ENCODE data around the gene HCN2. TPM values are rescaled to one million over a fixed set of nuclear protein-coding genes. Genes with fewer than 3 reads are reported as not detected.

HCN2 gene
- total and polyA plus RNA-seq, 2 of the 13 experiments (the other 11 are each of a cell fraction or from before 2014, with no cell fraction given): 0.01 TPM; not detected in 1

- 0% methylated on average over 9 of the region's 20 CpGs for WGBS (ENCODE audit: low lambda C conversion rate)
- TF ChIP-seq SMARCE1 (IDR thresholded peaks at IDR 0.05; ENCODE audit: borderline replicate concordance): no peak
- TF ChIP-seq IRX3 (CRISPR knock-in tag; IDR thresholded peaks at IDR 0.05; ENCODE audit: borderline replicate concordance, low read depth): peak; percentile 40; the same call in 1 of the 2 replicates
- TF ChIP-seq ZBTB42 (CRISPR knock-in tag; IDR thresholded peaks at IDR 0.05): no peak
- peak; percentile 92; the same call in 1 of the 2 replicates for TF ChIP-seq ZNF788 (CRISPR knock-in tag; IDR thresholded peaks at IDR 0.05; ENCODE audit: borderline replicate concordance)
- TF ChIP-seq, protein P1, sequence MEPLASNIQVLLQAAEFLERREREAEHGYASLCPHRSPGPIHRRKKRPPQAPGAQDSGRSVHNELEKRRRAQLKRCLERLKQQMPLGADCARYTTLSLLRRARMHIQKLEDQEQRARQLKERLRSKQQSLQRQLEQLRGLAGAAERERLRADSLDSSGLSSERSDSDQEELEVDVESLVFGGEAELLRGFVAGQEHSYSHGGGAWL (CRISPR knock-in tag; IDR thresholded peaks at IDR 0.05): peak; percentile 37
- TF ChIP-seq KLF9 (CRISPR knock-in tag; IDR thresholded peaks at IDR 0.05; ENCODE audit: low read depth): no peak
- TF ChIP-seq MED13 (CRISPR knock-in tag; IDR thresholded peaks at IDR 0.05): 0 out of 2 replicates have a peak, but pooled peaks have one; percentile 13
- TF ChIP-seq ZBTB34 (CRISPR knock-in tag; IDR thresholded peaks at IDR 0.05): no peak; the same call in 1 of the 2 replicates
- TF ChIP-seq, protein P2, sequence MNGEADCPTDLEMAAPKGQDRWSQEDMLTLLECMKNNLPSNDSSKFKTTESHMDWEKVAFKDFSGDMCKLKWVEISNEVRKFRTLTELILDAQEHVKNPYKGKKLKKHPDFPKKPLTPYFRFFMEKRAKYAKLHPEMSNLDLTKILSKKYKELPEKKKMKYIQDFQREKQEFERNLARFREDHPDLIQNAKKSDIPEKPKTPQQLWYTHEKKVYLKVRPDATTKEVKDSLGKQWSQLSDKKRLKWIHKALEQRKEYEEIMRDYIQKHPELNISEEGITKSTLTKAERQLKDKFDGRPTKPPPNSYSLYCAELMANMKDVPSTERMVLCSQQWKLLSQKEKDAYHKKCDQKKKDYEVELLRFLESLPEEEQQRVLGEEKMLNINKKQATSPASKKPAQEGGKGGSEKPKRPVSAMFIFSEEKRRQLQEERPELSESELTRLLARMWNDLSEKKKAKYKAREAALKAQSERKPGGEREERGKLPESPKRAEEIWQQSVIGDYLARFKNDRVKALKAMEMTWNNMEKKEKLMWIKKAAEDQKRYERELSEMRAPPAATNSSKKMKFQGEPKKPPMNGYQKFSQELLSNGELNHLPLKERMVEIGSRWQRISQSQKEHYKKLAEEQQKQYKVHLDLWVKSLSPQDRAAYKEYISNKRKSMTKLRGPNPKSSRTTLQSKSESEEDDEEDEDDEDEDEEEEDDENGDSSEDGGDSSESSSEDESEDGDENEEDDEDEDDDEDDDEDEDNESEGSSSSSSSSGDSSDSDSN (CRISPR knock-in tag; IDR thresholded peaks at IDR 0.05): peak; percentile 66
- TF ChIP-seq, protein P3, sequence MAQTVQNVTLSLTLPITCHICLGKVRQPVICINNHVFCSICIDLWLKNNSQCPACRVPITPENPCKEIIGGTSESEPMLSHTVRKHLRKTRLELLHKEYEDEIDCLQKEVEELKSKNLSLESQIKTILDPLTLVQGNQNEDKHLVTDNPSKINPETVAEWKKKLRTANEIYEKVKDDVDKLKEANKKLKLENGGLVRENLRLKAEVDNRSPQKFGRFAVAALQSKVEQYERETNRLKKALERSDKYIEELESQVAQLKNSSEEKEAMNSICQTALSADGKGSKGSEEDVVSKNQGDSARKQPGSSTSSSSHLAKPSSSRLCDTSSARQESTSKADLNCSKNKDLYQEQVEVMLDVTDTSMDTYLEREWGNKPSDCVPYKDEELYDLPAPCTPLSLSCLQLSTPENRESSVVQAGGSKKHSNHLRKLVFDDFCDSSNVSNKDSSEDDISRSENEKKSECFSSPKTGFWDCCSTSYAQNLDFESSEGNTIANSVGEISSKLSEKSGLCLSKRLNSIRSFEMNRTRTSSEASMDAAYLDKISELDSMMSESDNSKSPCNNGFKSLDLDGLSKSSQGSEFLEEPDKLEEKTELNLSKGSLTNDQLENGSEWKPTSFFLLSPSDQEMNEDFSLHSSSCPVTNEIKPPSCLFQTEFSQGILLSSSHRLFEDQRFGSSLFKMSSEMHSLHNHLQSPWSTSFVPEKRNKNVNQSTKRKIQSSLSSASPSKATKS (CRISPR knock-in tag; IDR thresholded peaks at IDR 0.05): no peak
- TF ChIP-seq, protein P4, sequence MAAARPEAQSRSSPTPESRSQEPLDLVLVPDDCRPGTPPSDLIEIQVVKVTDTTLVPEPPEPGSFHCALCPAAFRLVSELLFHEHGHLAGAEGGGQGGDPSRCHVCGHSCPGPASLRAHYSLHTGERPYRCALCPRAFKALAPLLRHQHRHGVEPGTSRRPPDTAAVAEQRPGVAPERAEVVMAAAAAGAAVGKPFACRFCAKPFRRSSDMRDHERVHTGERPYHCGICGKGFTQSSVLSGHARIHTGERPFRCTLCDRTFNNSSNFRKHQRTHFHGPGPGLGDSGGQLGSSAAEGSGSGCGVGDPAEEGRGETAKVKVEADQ (CRISPR knock-in tag; IDR thresholded peaks at IDR 0.05; ENCODE audit: borderline replicate concordance): no peak
- TF ChIP-seq, protein P5, sequence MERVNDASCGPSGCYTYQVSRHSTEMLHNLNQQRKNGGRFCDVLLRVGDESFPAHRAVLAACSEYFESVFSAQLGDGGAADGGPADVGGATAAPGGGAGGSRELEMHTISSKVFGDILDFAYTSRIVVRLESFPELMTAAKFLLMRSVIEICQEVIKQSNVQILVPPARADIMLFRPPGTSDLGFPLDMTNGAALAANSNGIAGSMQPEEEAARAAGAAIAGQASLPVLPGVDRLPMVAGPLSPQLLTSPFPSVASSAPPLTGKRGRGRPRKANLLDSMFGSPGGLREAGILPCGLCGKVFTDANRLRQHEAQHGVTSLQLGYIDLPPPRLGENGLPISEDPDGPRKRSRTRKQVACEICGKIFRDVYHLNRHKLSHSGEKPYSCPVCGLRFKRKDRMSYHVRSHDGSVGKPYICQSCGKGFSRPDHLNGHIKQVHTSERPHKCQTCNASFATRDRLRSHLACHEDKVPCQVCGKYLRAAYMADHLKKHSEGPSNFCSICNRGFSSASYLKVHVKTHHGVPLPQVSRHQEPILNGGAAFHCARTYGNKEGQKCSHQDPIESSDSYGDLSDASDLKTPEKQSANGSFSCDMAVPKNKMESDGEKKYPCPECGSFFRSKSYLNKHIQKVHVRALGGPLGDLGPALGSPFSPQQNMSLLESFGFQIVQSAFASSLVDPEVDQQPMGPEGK (CRISPR knock-in tag; IDR thresholded peaks at IDR 0.05): peak; percentile 92
Observed at GRCh38 chr19:660793-661426, 71.2 kb downstream of the HCN2 start.

More at GRCh38 chr19:660793-661426, 71.2 kb downstream of the HCN2 start:
- DNase-seq (ENCODE audit: low spot score) (peak; percentile 95), FAIRE-seq (peak; percentile 94), ATAC-seq (peak; percentile 80)
- in situ Hi-C loops (cut with HindIII; ENCODE audit: extremely low pct_ligation_motif_present, low pct_unique_long_range_greater_than_20kb): no loop called here
- intact Hi-C loops (cut with micrococcal nuclease; ENCODE audit: unreplicated experiment): loop anchor here (10.0 kb wide), 2 partner anchors 76 to 264 kb away; partner anchors contain the start of genes ARID3A and HCN2
- Histone ChIP-seq H3K9ac (ENCODE audit: insufficient read depth, low read depth, low read length) (peak overlapping the region; percentile 91), H3K79me2 (ENCODE audit: insufficient read depth, low read length) (peaks cover 70% of the 10 kb centered on the region), H2AFZ (ENCODE audit: low read length) (no peak overlapping the region), H3K9me3 (ENCODE audit: low read length) (no peaks in the 10 kb centered on the region), H3K4me2 (ENCODE audit: low read depth, low read length) (peak overlapping the region; percentile 83), H3K27ac (ENCODE audit: extremely low read length, insufficient read depth, low read length) (peak overlapping the region; percentile 96), H4K20me1 (ENCODE audit: insufficient read depth, low read length) (peaks cover 56% of the 10 kb centered on the region), H3K27me3 (ENCODE audit: control insufficient read depth in 1 of 2, insufficient read depth in 2 of 2, low read length in 2 of 2) (no peaks in the 10 kb centered on the region; a peak in 1 of 5 replicates), H3K4me3 (replicated peaks in 1 of 3; ENCODE audit: insufficient read depth in 1 of 3, low read depth in 2 of 3, low read length in 3 of 3) (peak overlapping the region; percentile 76 to 99 (median 96)), H3K4me1 (ENCODE audit: insufficient read depth, low read length) (peaks cover 59% of the 10 kb centered on the region), H3K36me3 (replicated peaks in 1 of 2; ENCODE audit: control insufficient read depth in 1 of 2, insufficient read depth in 2 of 2, low read length in 2 of 2) (peaks cover 4 to 20% of the 10 kb centered on the region in 2 experiments; a peak in 4 of 5 replicates)
- ChIA-PET CTCF (ENCODE audit: low intra/inter-chr PET ratio, low total read pairs) (no interaction called here), POLR2A (interaction anchor here (0.8 to 2.8 kb wide), 15 partner anchors 10 to 130 kb away, joined by 3 to 21 read pairs (median 4); partner anchors contain the start of genes BSG, FSTL3 and POLRMT)
- BruUV-seq (replicated peaks): no TSS peak

All from HepG2 (cell line).